H1 (cell line): Measurements from ENCODE around the gene ACO1. TPM values are rescaled to one million over a fixed set of nuclear protein-coding genes. Genes with fewer than 3 reads are reported as not detected.

Experiments used
- CTCF ChIA-PET: fragments of 300-600 bp; sonication (Branson Sonifier 250); formaldehyde crosslinking; loops from one replicate; lab custom pipeline; 2021; ENCODE audit not compliant: partially characterized antibody; lab: Charles Lee
- POLR2A ChIA-PET: fragments of 300-600 bp; sonication (Branson Sonifier 250); formaldehyde crosslinking; loops from one replicate; lab custom pipeline; 2021; ENCODE audit warnings: inconsistent platforms; ENCODE audit not compliant: partially characterized antibody; lab: Charles Lee
- DNase-seq, 2 experiments: peaks; one replicate each; pipeline versions ENCODE4 v3.0.0 to v3.0.0-alpha.2; 2010 to 2022; ENCODE audit warnings: low spot score in 2 of 2, low read depth in 1 of 2, mixed read lengths in 1 of 2
- FAIRE-seq: peaks from 2 replicates; lab custom pipeline; 2011; peaks lifted over from hg19 to GRCh38; lab: Jason Lieb, UNC
- H2AFZ ChIP-seq: 2 replicates; pipeline ENCODE4 v1.8.1; 2012; ENCODE audit warnings: low read length, inconsistent platforms
- H2AK5ac ChIP-seq: 2 replicates; pipeline ENCODE4 v1.6.1; 2013; ENCODE audit warnings: low read depth, low read length
- H2BK120ac ChIP-seq: replicated peaks from 2 replicates; pipeline ENCODE3; 2013; ENCODE audit warnings: low read depth, low read length, inconsistent platforms
- H2BK12ac ChIP-seq: 2 replicates; pipeline ENCODE4 v1.6.1; 2013; ENCODE audit warnings: low read depth, low read length
- H2BK15ac ChIP-seq: 2 replicates; pipeline ENCODE4 v1.6.1; 2013; ENCODE audit warnings: low read length
- H2BK20ac ChIP-seq: 2 replicates; pipeline ENCODE4 v1.6.1; 2013; ENCODE audit warnings: low read length
- H2BK5ac ChIP-seq: 2 replicates; pipeline ENCODE4 v1.6.1; 2013; ENCODE audit warnings: low read depth, low read length
- H3K14ac ChIP-seq: 2 replicates; pipeline ENCODE4 v1.6.1; 2013; ENCODE audit warnings: inconsistent platforms; ENCODE audit not compliant: insufficient read length
- H3K18ac ChIP-seq: 2 replicates; pipeline ENCODE4 v1.6.1; 2013; ENCODE audit warnings: low read length; ENCODE audit errors: extremely low read depth
- H3K23ac ChIP-seq: 2 replicates; pipeline ENCODE4 v1.6.1; 2013; ENCODE audit warnings: inconsistent platforms; ENCODE audit not compliant: insufficient read length
- H3K23me2 ChIP-seq: 2 replicates; pipeline ENCODE4 v1.6.1; 2013; ENCODE audit warnings: low read depth, low read length
- H3K27ac ChIP-seq: 2 replicates; pipeline ENCODE4 v1.6.1; 2011; ENCODE audit warnings: low read depth, low read length, inconsistent platforms
- H3K27me3 ChIP-seq, 4 experiments: replicated peaks in 1 of 4; 1 replicate in 1 of 4; 2 replicates in 3 of 4; pipeline versions ENCODE4 v1.6.1 to v1.8.1; 2011 to 2013; ENCODE audit warnings: low read length in 3 of 4, mild to moderate bottlenecking in 3 of 4, inconsistent platforms in 2 of 4, mixed read lengths in 2 of 4, moderate library complexity in 1 of 4; ENCODE audit not compliant: control insufficient read depth in 3 of 4, insufficient read depth in 3 of 4; ENCODE audit errors: extremely low read depth in 1 of 4
- H3K36me3 ChIP-seq, 4 experiments: 2 replicates each; pipeline versions ENCODE4 v1.6.1 to v1.8.1; 2011 to 2013; ENCODE audit warnings: mild to moderate bottlenecking in 4 of 4, low read length in 3 of 4, moderate library complexity in 2 of 4, control low read depth in 1 of 4, inconsistent platforms in 1 of 4; ENCODE audit not compliant: insufficient read depth in 4 of 4, control insufficient read depth in 2 of 4
- H3K4ac ChIP-seq: replicated peaks from 2 replicates; pipeline ENCODE3; 2013; ENCODE audit warnings: low read length, low read depth, mixed read lengths, inconsistent platforms; ENCODE audit not compliant: insufficient read length
- H3K4me1 ChIP-seq, 4 experiments: replicated peaks in 1 of 4; 1 replicate in 1 of 4; 2 replicates in 3 of 4; pipeline versions ENCODE4 v1.6.1 to v1.8.1; 2011 to 2013; ENCODE audit warnings: low read length in 3 of 4, inconsistent platforms in 2 of 4, mixed read lengths in 1 of 4; ENCODE audit not compliant: insufficient read depth in 4 of 4, control insufficient read depth in 3 of 4
- H3K4me2 ChIP-seq, 2 experiments: 2 replicates each; pipeline versions ENCODE4 v1.6.1 to v1.8.1; 2011 to 2013; ENCODE audit warnings: low read depth in 2 of 2, low read length in 2 of 2, control low read depth in 1 of 2, inconsistent platforms in 1 of 2, mild to moderate bottlenecking in 1 of 2; ENCODE audit not compliant: insufficient read depth in 1 of 2
- H3K4me3 ChIP-seq, 4 experiments: fragments of 200-600, 300-600 bp in 1 of 4; sonication (generic), shearing (Covaris generic), sonication (Bioruptor Twin) in 1 of 4; 2 replicates each; pipeline versions ENCODE4 v1.5.1 to v1.8.1; 2011 to 2016; ENCODE audit warnings: low read length in 4 of 4, low read depth in 3 of 4, control low read depth in 2 of 4, inconsistent platforms in 2 of 4, mild to moderate bottlenecking in 2 of 4, mixed read lengths in 1 of 4, moderate library complexity in 1 of 4; ENCODE audit not compliant: insufficient read depth in 2 of 4; ENCODE audit errors: extremely low read depth in 1 of 4
- H3K56ac ChIP-seq: replicated peaks from 2 replicates; pipeline ENCODE3; 2013; ENCODE audit warnings: low read depth, mild to moderate bottlenecking, mixed read lengths, low read length, inconsistent platforms; ENCODE audit not compliant: insufficient read length
- H3K79me1 ChIP-seq: 2 replicates; pipeline ENCODE4 v1.6.1; 2013; ENCODE audit warnings: low read depth, low read length, control low read depth
- H3K79me2 ChIP-seq, 2 experiments: 2 replicates each; pipeline versions ENCODE4 v1.6.1 to v1.8.1; 2012 to 2013; ENCODE audit warnings: low read length in 2 of 2, mild to moderate bottlenecking in 2 of 2, inconsistent platforms in 1 of 2; ENCODE audit not compliant: insufficient read depth in 2 of 2, control insufficient read depth in 1 of 2
- H3K9ac ChIP-seq, 4 experiments: replicated peaks in 1 of 4; 1 replicate in 1 of 4; 2 replicates in 3 of 4; pipeline versions ENCODE4 v1.6.1 to v1.8.1; 2011 to 2013; ENCODE audit warnings: low read depth in 3 of 4, low read length in 3 of 4, control low read depth in 2 of 4, mild to moderate bottlenecking in 2 of 4, moderate library complexity in 2 of 4, inconsistent platforms in 1 of 4; ENCODE audit errors: extremely low read depth in 1 of 4
- H3K9me3 ChIP-seq, 2 experiments: 2 replicates each; pipeline versions ENCODE4 v1.6.1 to v1.8.1; 2012 to 2013; ENCODE audit warnings: mild to moderate bottlenecking in 2 of 2, moderate library complexity in 2 of 2, control low read depth in 1 of 2, inconsistent platforms in 1 of 2, low read depth in 1 of 2, low read length in 1 of 2, mixed read lengths in 1 of 2; ENCODE audit not compliant: insufficient read depth in 2 of 2
- H4K20me1 ChIP-seq, 2 experiments: replicated peaks in 1 of 2; 2 replicates each; pipeline versions ENCODE3 to v1.8.1; 2011 to 2013; ENCODE audit warnings: inconsistent platforms in 2 of 2, low read length in 2 of 2, mild to moderate bottlenecking in 1 of 2; ENCODE audit not compliant: insufficient read depth in 2 of 2, control insufficient read depth in 1 of 2
- H4K5ac ChIP-seq: 2 replicates; pipeline ENCODE4 v1.6.1; 2013; ENCODE audit warnings: low read length, low read depth, mixed read lengths, inconsistent platforms; ENCODE audit not compliant: insufficient read length
- H4K8ac ChIP-seq: 2 replicates; pipeline ENCODE4 v1.8.0; 2013; ENCODE audit warnings: mild to moderate bottlenecking, moderate library complexity, low read length, inconsistent platforms; ENCODE audit not compliant: insufficient read depth; ENCODE audit errors: extremely low read depth
- H4K91ac ChIP-seq: replicated peaks from 2 replicates; pipeline ENCODE3; 2013; ENCODE audit warnings: low read length, mixed read lengths, inconsistent platforms; ENCODE audit not compliant: insufficient read length
- ATF2 ChIP-seq: IDR thresholded peaks from 2 replicates; pipeline ENCODE4 v1.6.1; 2012; ENCODE audit warnings: low read length, inconsistent platforms
- BRCA1 ChIP-seq: IDR thresholded peaks from 2 replicates; pipeline ENCODE4 v1.6.1; 2012; ENCODE audit warnings: low read depth, low read length, improper control_type of control experiment
- CBX8 ChIP-seq: fragments of 300-800, 300-1000 bp; sonication (generic); IDR thresholded peaks from 2 replicates; pipeline ENCODE4 v1.7.1; 2016; ENCODE audit warnings: low read depth, low read length, borderline replicate concordance
- CEBPB ChIP-seq: IDR thresholded peaks from 2 replicates; pipeline ENCODE4 v1.6.1; 2012; ENCODE audit warnings: low read depth, low read length
- EGR1 ChIP-seq: IDR thresholded peaks from 2 replicates; pipeline ENCODE4 v1.6.1; 2011; ENCODE audit warnings: low read depth, low read length, borderline replicate concordance
- EZH2 ChIP-seq: fragments of 200-600 bp; sonication (generic); IDR thresholded peaks from 2 replicates; pipeline ENCODE4 v1.7.1; 2012; ENCODE audit warnings: low read depth, mild to moderate bottlenecking, moderate library complexity, low read length, inconsistent platforms; ENCODE audit not compliant: severe bottlenecking
- GTF2F1 ChIP-seq: IDR thresholded peaks from 2 replicates; pipeline ENCODE4 v1.6.1; 2012; ENCODE audit warnings: low read depth, low read length, improper control_type of control experiment, borderline replicate concordance
- MAX ChIP-seq: IDR thresholded peaks from 2 replicates; pipeline ENCODE4 v1.6.1; 2012; ENCODE audit warnings: inconsistent platforms
- POLR2A ChIP-seq, 2 experiments: IDR thresholded peaks; 1 replicate in 1 of 2; 2 replicates in 1 of 2; pipeline ENCODE4 v1.6.1; 2011; ENCODE audit warnings: low read depth in 2 of 2, low read length in 2 of 2, mild to moderate bottlenecking in 2 of 2; ENCODE audit errors: control extremely low read depth in 1 of 2
- POLR2AphosphoS5 ChIP-seq: IDR thresholded peaks from 2 replicates; pipeline ENCODE4 v1.6.1; 2011; ENCODE audit warnings: low read depth, low read length
- SP1 ChIP-seq: IDR thresholded peaks from 2 replicates; pipeline ENCODE4 v1.6.1; 2011; ENCODE audit warnings: low read depth, low read length
- SRF ChIP-seq: IDR thresholded peaks from 2 replicates; pipeline ENCODE4 v1.6.1; 2011; ENCODE audit warnings: mild to moderate bottlenecking, low read depth, low read length, moderate library complexity
- USF2 ChIP-seq: IDR thresholded peaks from 2 replicates; pipeline ENCODE4 v1.6.1; 2011; ENCODE audit warnings: low read length, improper control_type of control experiment
- WGBS, 2 experiments: shearing (Covaris generic) in 1 of 2; methylation state at CpG; one replicate each; pipeline versions ENCODE4 v1.1.6 to v1.1.7; 2013 to 2015; ENCODE audit warnings: low lambda C conversion rate in 2 of 2, mixed read lengths in 2 of 2, inconsistent platforms in 1 of 2, low coverage in 1 of 2, missing lambda C conversion rate in 1 of 2; ENCODE audit not compliant: insufficient replicate concordance in 2 of 2, insufficient coverage in 1 of 2, insufficient read length in 1 of 2; ENCODE audit errors: extremely low coverage in 1 of 2, missing lambda C conversion rate in 1 of 2; 5-methylcytosine and 5-hydroxymethylcytosine counted together
- polyA plus RNA-seq, 7 experiments: library from polyadenylated mRNA; depleted of rRNA in 3 of 7; stranded (reverse) in 5 of 7; unstranded in 2 of 7; fragments of >200 nt in 5 of 7; fragments of 200-250 nt in 2 of 7; gene quantifications; 1 replicate in 5 of 7; 2 replicates in 1 of 7; 4 replicates in 1 of 7; pipeline versions ENCODE4 v1.2.1 to v1.2.3, GENCODE V29; 2011 to 2013; ENCODE audit warnings: missing spikeins in 2 of 7, mixed read lengths in 2 of 7
- total RNA-seq: library from RNA; stranded (reverse); fragmentation: NEBNext Ultra II Directional; extraction: Animal tissue kit (Norgen Biotek cat#: 25700); gene quantifications from 2 replicates; pipeline ENCODE4 v1.2.1, GENCODE V29; 2021

The ACO1 gene
- total and polyA plus RNA-seq, 2 of the 8 experiments (the other 6 are each of a cell fraction or from before 2014, with no cell fraction given), result 39.3 to 49.8 TPM

GRCh38 chr9:32359452-32359851 is 25.0 kb upstream of the ACO1 start:
- no peak overlapping the region for H3K4me2 ChIP-seq
- no peak overlapping the region for H2BK120ac ChIP-seq
- 92% methylated on average over 4 of the region's 4 CpGs; no CpG with 5 or more reads in 1 of the 2 experiments for WGBS, 2 experiments
- no peak overlapping the region for H2BK15ac ChIP-seq
- no peak overlapping the region for H4K5ac ChIP-seq
- no peak overlapping the region for H3K56ac ChIP-seq
- no peaks in the 10 kb centered on the region for H3K23me2 ChIP-seq
- no peak overlapping the region for H3K4ac ChIP-seq
- POLR2A ChIA-PET, result no interaction called here
- H3K18ac ChIP-seq, result no peak overlapping the region
- H3K23ac ChIP-seq, result no peak overlapping the region
- H4K8ac ChIP-seq, result no peak overlapping the region
- H2BK5ac ChIP-seq, result no peak overlapping the region
- no peaks in the 10 kb centered on the region for H4K20me1 ChIP-seq
- no peak overlapping the region for H2AK5ac ChIP-seq
- no peak overlapping the region for H4K91ac ChIP-seq
- H2AFZ ChIP-seq, result no peak overlapping the region
- no peaks in the 10 kb centered on the region for H3K4me1 ChIP-seq
- no peak overlapping the region for H2BK20ac ChIP-seq
- H3K27me3 ChIP-seq, result no peaks in the 10 kb centered on the region
- no peak overlapping the region for H3K9ac ChIP-seq
- CTCF ChIA-PET, result interaction anchor here (1.0 kb wide), 1 partner anchor 96 kb away, joined by 3 read pairs; no protein-coding TSS in a partner anchor
- H3K36me3 ChIP-seq, result no peaks in the 10 kb centered on the region
- H2BK12ac ChIP-seq, result no peak overlapping the region
- H3K27ac ChIP-seq, result no peak overlapping the region
- DNase-seq (no peak), FAIRE-seq (no peak)
- H3K79me2 ChIP-seq, result no peaks in the 10 kb centered on the region
- H3K9me3 ChIP-seq, result no peaks in the 10 kb centered on the region
- H3K14ac ChIP-seq, result no peak overlapping the region
- H3K4me3 ChIP-seq, result no peak overlapping the region
- no peaks in the 10 kb centered on the region for H3K79me1 ChIP-seq
- TF ChIP-seq CBX8 (no peak), EGR1 (no peak), USF2 (no peak), SP1 (no peak), ATF2 (no peak), CEBPB (no peak), GTF2F1 (no peak), POLR2AphosphoS5 (no peak), EZH2 (no peak), SRF (no peak), BRCA1 (no peak), POLR2A (IDR thresholded peaks at IDR 0.05; ENCODE audit: control extremely low read depth in 1 of 2, low read depth in 2 of 2, low read length in 2 of 2) (no peak), MAX (no peak)
